ENCODE measurements around the gene TTPAL. TPM values are rescaled to one million over a fixed set of nuclear protein-coding genes. Genes with fewer than 3 reads are reported as not detected.

Gene TTPAL
- total RNA-seq, 1 experiment from 2014 or later, result 20.4 TPM

- TF ChIP-seq EZH2 (IDR thresholded peaks at IDR 0.05) (no peak), SRF (IDR thresholded peaks at IDR 0.05; ENCODE audit: low read depth) (no peak), FOSL1 (IDR thresholded peaks at IDR 0.05; ENCODE audit: low read depth) (no peak)
Observed at GRCh38 chr20:44494266-44494665, 18.6 kb downstream of the TTPAL start (continued).

GRCh38 chr20:44494681-44495080 lies 19.0 kb downstream of the TTPAL start:
- no TSS peak for BruUV-seq (replicated peaks)
- no peaks in the 10 kb centered on the region for H3K79me2 ChIP-seq (ENCODE audit: insufficient read depth, low read length)
- peaks cover 7 to 18% of the 10 kb centered on the region in 2 experiments; a peak in 3 of 4 replicates for H3K36me3 ChIP-seq (ENCODE audit: control insufficient read depth in 1 of 2, insufficient read depth in 2 of 2, low read length in 2 of 2)
- RAD21 ChIA-PET (ENCODE audit: low non-redundant PET in 1 of 2, low total read pairs in 2 of 2, uncharacterized antibody in 2 of 2, unreplicated experiment in 2 of 2), result no interaction called here
- intact Hi-C loops (cut with micrococcal nuclease), result no loop called here
- DNase-seq (ENCODE audit: low read depth, low spot score) (no peak), ATAC-seq (no peak)
- H3K4me1 ChIP-seq (ENCODE audit: control insufficient read depth in 1 of 2, insufficient read depth in 2 of 2, low read length in 2 of 2), result peaks cover 0 to 39% of the 10 kb centered on the region in 2 experiments; a peak in 3 of 4 replicates
- no peaks in the 10 kb centered on the region for H4K20me1 ChIP-seq (ENCODE audit: insufficient read depth)
- peak overlapping the region; percentile 36; the same call in 1 of the 2 replicates for H3K4me2 ChIP-seq (ENCODE audit: low read length)
- H3K9me2 ChIP-seq (ENCODE audit: insufficient read depth), result no peaks in the 10 kb centered on the region
- H3K9ac ChIP-seq (ENCODE audit: low read length), result peak overlapping the region; percentile 29; the same call in 1 of the 2 replicates
- H2AFZ ChIP-seq (ENCODE audit: low read depth, low read length, poor library complexity, severe bottlenecking), result no peak overlapping the region
- POLR2A ChIA-PET, result no interaction called here
- CTCF ChIA-PET, result no interaction called here
- no peak overlapping the region for H3K27ac ChIP-seq (ENCODE audit: low read depth, low read length)
- H3K9me3 ChIP-seq (ENCODE audit: control insufficient read depth in 1 of 2, insufficient read depth in 1 of 2, low read depth in 1 of 2, low read length in 2 of 2), result no peaks in the 10 kb centered on the region
- no peaks in the 10 kb centered on the region for H3K27me3 ChIP-seq (ENCODE audit: insufficient read depth, low read length)
- H3K4me3 ChIP-seq (replicated peaks in 1 of 2; ENCODE audit: low read depth in 1 of 2, low read length in 2 of 2), result no peak overlapping the region
- no peak for TF ChIP-seq FOSL1 (IDR thresholded peaks at IDR 0.05; ENCODE audit: low read depth)
- no peak for TF ChIP-seq MAX (IDR thresholded peaks at IDR 0.05)
- TF ChIP-seq EZH2 (IDR thresholded peaks at IDR 0.05), result no peak
- no peak for TF ChIP-seq YY1 (IDR thresholded peaks at IDR 0.05; ENCODE audit: extremely low read depth, insufficient replicate concordance, low read depth, low read length)
- no peak for TF ChIP-seq CEBPB (IDR thresholded peaks at IDR 0.05; ENCODE audit: low read depth)
- no peak for TF ChIP-seq SP1 (IDR thresholded peaks at IDR 0.05; ENCODE audit: low read depth)
- TF ChIP-seq POLR2AphosphoS5 (IDR thresholded peaks at IDR 0.05; ENCODE audit: low read depth, low read length), result no peak
- no peak for TF ChIP-seq CTCF (IDR thresholded peaks at IDR 0.05 in 2 of 3, conservative IDR thresholded peaks at IDR 0.05 in 1 of 3; ENCODE audit: borderline replicate concordance in 1 of 3, insufficient read depth in 1 of 3, low read depth in 2 of 3, low read length in 2 of 3)
- no peak for TF ChIP-seq RAD21 (IDR thresholded peaks at IDR 0.05; ENCODE audit: low read depth)
- no peak for TF ChIP-seq CBX3 (IDR thresholded peaks at IDR 0.05; ENCODE audit: low read depth)
- no peak for TF ChIP-seq ZBTB33 (IDR thresholded peaks at IDR 0.05; ENCODE audit: extremely low read depth, insufficient replicate concordance, low read length)
- no peak for TF ChIP-seq ELF1 (IDR thresholded peaks at IDR 0.05; ENCODE audit: borderline replicate concordance, low read depth)
- no peak for TF ChIP-seq ZNF274 (IDR thresholded peaks at IDR 0.05; ENCODE audit: low read depth, low read length)
- no peak for TF ChIP-seq JUND (IDR thresholded peaks at IDR 0.05)
- TF ChIP-seq TCF7L2 (IDR thresholded peaks at IDR 0.05; ENCODE audit: borderline replicate concordance, extremely low read depth, insufficient read depth, insufficient read length), result no peak
- TF ChIP-seq POLR2A (IDR thresholded peaks at IDR 0.05; ENCODE audit: borderline replicate concordance, extremely low read depth, insufficient read depth, insufficient read length), result no peak
- TF ChIP-seq SIN3A (IDR thresholded peaks at IDR 0.05; ENCODE audit: low read depth), result no peak
- TF ChIP-seq REST (IDR thresholded peaks at IDR 0.05; ENCODE audit: low read depth), result no peak
- TF ChIP-seq SRF (IDR thresholded peaks at IDR 0.05; ENCODE audit: low read depth), result no peak

All from HCT116 (cell line).